ENCODE measurements around the gene TFDP3.

GRCh38 chrX:133218329-133218728, at the start of gene TFDP3:
- TF ChIP-seq, protein P1, sequence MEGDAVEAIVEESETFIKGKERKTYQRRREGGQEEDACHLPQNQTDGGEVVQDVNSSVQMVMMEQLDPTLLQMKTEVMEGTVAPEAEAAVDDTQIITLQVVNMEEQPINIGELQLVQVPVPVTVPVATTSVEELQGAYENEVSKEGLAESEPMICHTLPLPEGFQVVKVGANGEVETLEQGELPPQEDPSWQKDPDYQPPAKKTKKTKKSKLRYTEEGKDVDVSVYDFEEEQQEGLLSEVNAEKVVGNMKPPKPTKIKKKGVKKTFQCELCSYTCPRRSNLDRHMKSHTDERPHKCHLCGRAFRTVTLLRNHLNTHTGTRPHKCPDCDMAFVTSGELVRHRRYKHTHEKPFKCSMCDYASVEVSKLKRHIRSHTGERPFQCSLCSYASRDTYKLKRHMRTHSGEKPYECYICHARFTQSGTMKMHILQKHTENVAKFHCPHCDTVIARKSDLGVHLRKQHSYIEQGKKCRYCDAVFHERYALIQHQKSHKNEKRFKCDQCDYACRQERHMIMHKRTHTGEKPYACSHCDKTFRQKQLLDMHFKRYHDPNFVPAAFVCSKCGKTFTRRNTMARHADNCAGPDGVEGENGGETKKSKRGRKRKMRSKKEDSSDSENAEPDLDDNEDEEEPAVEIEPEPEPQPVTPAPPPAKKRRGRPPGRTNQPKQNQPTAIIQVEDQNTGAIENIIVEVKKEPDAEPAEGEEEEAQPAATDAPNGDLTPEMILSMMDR (IDR thresholded peaks at IDR 0.05), result no peak
- TF ChIP-seq EP300 (IDR thresholded peaks at IDR 0.05; ENCODE audit: low read depth), result no peak
- no peak for TF ChIP-seq POLR2A (IDR thresholded peaks at IDR 0.05)
